GM20431 (cell line): ENCODE data around the gene THEM5.

Experiments used
- in situ Hi-C: fragments of 300-500 bp; cut with MseI, MboI; formaldehyde crosslinking; loops from one replicate; pipeline ENCODE4 v1.15.0; 2020; ENCODE audit warnings: low sequenced_read_pairs; ENCODE audit not compliant: unreplicated experiment

THEM5 gene

DNA sequence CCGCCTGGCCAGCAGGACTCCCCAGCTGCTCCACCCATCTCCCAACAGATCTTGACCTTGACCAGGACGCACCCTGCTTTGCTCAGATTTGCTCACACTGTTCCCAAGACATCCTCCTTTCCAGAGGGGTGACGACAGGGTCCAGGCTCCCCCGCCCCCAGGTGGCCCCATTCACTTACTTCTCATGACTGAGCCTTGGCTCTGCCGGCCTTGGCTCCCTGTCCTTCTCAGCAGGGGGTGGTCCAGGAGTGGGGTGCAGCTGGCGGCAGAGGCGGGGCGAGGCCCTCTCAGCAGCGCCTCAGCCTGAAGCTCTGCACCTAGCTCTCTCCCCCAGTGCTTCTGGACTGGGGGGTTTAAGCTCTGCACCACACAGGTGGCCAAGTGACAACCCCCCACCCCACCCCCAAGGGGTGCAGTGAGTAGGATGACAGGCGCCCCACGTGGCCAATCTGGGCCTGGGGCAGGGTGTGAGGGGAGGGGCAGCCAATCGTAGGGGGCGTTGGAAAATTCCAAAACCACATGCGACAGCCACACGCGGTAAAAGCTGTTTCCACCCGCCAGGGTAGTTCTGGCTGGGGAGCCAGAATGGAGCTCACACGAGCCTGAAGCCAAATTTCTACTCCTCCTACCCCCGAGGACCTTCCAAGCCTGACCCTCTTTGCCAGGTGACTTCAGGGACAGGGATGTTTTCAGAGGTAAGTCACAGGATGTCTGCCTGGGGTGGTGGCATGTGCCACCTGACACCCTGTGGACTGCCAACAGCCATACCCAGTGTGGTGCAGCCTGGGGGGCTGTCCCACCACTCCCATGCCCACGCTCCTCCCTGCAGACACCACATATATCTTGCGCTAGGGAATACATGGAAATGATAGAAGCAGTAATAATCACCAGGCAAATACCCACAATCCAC lies 27.5 kb downstream of the THEM5 start:
- in situ Hi-C loops: no loop called here

- in situ Hi-C loops: no loop called here
These were observed 28.3 kb downstream of the THEM5 start for GRCh38 chr1:151825204-151825603.

GRCh38 chr1:151823175-151823574 lies 30.3 kb downstream of the THEM5 start:
- in situ Hi-C loops: no loop called here

DNA sequence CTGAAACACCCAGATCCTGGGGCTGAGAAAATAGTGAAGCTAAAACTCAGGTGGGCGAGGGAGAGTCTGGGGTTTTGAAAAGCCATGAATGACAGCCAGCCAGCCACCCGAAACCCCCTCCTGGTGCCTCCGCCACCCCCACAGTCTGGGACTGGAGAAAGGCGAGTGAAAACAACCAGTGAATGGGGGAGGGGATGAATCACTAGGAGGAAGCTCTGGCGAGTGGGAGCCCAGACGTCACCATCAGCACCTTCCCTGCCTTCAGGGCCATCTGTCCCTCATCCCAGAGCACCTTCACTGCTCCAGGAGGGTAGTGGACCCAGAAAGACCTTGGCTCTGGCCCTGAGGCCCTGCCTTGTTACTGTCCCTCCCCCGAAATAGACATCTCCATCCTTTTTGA lies 31.1 kb downstream of the THEM5 start:
- in situ Hi-C loops: no loop called here

GRCh38 chr1:151820940-151821339 lies 32.6 kb downstream of the THEM5 start:
- in situ Hi-C loops: no loop called here

DNA sequence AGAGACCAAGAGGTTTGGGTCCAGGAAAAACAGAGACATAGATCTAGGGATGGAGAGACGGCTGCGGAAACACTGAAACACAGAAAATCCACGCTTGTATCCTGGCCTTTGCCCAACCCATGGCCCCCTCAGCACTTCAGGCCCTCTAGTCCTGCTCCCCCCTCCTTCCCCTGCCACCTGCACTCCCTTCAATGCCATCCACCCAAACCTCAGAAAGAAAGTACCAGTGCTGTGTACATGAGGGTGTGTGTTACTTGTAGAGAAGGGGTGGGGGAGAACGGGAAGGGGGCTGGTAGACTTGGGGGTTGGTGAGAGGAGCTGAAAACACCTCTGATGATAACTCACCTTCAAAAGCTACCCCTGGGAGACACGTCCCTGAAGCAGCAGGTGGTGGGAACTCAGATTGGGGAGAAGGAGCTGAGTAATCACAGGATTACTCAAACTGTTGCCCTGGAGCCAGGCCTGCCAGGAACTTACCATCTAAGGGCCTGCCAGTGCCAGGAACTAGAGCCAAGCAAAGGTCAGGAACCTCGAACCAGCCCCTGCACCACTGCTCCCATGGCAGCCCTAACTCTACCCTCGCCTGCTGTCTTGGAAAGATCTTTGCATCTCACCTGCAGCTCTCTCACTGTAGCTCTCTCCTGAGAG lies 33.4 kb downstream of the THEM5 start:
- in situ Hi-C loops: no loop called here

GRCh38 chr1:151819227-151819835 lies 34.2 kb downstream of the THEM5 start:
- in situ Hi-C loops: no loop called here

DNA sequence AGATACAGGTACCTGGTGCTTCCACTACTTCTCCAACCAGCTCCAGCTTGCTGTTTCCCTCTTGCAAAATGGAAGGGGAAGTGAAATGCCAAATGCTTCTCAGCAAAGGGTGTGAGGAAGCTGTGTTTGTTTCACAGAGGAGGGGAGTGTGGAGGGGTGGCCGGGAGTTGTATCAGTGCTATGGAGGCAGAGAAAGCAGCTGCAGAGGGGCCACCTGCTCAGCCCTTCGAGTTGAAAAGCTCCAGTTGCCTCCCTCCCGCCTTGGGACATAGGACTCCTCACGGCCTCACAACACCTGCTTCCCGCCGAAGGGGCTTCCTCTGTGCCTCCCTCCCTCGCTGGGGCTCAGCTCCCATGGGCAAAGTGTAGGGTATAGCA lies 36.2 kb downstream of the THEM5 start:
- in situ Hi-C loops: no loop called here

GRCh38 chr1:151816548-151817352 lies 36.8 kb downstream of the THEM5 start:
- in situ Hi-C loops: no loop called here

DNA sequence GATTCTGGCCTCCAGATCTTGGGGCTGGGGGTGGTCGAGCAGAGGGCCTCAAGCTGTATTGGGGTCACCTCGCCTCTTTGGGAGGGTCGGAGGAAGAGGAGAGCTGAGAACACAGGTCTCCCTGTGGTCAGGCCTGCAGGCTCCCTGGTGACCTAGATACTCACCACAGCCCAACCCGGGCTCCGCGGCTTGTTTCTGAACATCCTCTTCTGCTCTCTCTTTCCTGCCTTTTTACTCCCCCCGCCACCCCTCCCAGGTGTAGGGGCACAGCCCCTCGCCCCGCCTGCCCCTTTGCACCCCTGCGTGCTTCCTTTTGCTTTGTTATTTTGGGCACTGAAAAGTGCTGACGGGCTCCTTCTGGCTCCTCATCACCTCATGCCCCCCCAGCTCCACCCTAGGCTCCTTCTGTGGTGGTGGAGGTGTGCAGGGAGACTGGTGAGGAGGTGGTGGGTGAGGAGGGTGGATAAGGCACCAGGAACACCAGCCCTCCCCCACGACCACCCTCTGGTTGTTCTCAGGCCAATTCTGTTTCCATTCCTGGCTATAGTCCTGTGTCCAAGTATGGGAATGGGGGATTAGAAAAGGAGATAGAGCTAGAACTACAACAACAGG lies 37.7 kb downstream of the THEM5 start:
- in situ Hi-C loops: no loop called here

DNA sequence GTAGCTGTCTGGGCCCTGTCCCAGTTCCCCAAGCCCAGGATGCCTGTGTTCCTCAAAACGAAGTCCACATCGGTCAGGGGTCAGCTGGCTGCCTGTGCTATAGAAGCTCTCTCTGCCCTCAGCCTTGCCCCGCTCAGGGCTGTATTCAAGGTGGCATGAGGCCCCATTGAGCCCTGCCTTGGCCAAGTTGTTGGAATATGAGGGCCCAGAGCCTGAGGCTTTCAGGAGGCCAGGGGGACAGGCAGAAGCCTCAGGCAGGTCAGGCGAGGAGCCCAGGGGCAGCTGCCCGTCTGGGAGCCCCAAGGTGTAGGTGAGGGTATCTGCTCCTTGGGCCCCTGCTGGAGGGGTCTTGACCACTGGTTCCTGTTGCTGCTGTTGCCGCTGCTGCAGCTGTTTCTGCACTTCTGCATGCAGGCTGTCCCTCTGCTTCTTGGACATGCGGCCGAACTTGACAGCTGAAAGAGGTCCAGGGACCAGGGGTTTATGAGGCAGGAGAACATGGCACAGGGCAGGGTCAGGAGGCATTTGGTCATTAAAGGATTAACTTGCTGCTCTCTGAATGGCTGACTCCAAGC lies 38.5 kb downstream of the THEM5 start:
- in situ Hi-C loops: no loop called here

- in situ Hi-C loops: no loop called here
These were observed 39.1 kb downstream of the THEM5 start for GRCh38 chr1:151814426-151814825.

DNA sequence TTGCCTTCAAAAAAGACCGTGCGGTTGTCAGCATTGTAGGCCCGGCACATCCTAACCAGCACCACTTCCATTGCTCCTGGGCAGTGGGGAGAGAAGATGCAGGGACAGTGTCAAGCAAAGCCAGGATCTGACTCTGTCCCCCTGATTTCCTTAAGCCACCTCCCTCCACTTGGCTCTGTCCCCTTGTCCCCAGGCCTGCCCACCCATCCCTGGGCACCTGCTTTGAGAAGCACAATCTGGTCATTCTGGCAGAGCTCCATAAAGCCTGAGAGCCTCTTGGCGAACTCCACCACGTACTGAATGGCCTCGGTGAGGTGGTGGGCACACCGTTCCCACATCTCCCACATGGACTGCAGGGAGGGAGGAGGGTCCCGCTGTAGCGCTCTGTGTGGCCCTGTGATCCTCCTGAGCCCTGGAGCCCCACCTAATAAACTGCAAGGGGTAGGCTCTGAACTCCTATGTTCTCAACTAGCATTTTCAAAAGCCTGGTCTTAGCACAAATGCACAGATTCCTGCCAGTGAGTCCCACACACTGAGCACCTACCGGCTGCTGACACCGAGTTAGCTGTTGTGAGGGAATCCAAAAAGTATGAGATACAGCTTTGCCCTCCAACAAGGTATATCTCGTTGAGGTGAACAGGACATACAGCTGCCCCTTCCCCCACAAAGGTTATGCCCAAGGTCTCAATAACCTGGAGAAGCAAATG lies 40.1 kb downstream of the THEM5 start:
- in situ Hi-C loops: no loop called here

GRCh38 chr1:151811181-151811580 lies 42.3 kb downstream of the THEM5 start:
- in situ Hi-C loops: no loop called here

DNA sequence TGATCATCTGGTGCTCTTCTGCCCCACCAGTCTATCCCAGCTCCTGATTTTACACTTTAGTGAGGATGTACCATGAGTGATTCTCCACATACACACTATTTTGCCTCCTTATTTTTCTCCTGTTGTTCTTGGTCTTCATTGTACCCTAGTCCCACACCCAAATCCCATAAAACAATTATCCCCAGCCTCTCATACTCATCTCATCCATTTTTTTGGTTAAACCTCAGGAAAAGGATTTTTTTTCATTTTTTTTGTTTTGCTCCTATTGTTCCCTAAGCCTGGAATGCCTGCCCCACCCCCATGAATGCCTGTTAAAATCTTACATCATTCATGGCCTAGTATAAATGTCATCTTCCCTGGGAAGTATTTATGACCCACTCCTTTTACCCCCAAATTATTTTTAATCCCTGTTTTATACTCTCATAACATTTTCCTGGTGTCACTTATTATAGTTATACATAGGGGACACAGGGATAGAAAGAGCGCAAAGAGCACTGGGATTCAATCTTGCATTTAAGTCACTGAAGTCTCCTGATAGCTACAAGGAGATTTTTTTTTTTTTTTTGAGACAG lies 43.4 kb downstream of the THEM5 start:
- in situ Hi-C loops: no loop called here

DNA sequence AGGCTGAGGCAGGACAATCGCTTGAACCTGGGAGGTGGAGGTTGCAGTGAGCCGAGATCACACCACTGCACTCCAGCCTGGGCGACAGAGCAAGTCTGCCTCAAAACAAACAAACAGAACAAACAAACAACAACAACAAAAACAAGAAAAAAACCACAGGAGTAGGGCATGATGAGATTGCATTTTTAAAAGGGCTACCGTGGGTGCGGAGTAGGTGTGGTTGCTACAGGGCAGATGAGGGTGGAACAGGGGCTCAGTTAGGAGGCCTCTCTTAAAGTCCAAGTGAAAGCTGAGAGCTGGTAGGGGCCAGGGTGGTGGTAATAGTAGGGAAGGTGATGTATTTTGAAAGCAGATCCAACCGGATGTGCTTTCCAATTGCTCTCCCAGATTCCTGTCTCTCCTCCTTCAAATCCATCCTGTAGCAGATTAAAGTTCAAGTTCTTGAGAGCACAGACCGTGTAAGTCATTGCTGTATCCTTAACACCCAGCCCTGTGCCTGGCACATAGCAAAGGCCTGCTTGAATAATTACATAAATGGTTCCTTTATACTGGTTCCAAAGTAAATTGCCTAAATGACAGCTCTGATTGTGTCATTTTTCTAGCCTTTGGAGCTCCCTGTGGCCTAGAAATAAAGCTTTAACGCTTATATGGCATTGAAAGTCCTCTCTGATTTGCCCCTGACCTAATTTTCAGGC lies 44.1 kb downstream of the THEM5 start:
- in situ Hi-C loops: no loop called here

- in situ Hi-C loops: no loop called here
These were observed 45.7 kb downstream of the THEM5 start for GRCh38 chr1:151807766-151808165.

GRCh38 chr1:151807131-151807530 lies 46.4 kb downstream of the THEM5 start:
- in situ Hi-C loops: no loop called here
